ENCODE results near the gene CASP6.

The CASP6 gene

DNA sequence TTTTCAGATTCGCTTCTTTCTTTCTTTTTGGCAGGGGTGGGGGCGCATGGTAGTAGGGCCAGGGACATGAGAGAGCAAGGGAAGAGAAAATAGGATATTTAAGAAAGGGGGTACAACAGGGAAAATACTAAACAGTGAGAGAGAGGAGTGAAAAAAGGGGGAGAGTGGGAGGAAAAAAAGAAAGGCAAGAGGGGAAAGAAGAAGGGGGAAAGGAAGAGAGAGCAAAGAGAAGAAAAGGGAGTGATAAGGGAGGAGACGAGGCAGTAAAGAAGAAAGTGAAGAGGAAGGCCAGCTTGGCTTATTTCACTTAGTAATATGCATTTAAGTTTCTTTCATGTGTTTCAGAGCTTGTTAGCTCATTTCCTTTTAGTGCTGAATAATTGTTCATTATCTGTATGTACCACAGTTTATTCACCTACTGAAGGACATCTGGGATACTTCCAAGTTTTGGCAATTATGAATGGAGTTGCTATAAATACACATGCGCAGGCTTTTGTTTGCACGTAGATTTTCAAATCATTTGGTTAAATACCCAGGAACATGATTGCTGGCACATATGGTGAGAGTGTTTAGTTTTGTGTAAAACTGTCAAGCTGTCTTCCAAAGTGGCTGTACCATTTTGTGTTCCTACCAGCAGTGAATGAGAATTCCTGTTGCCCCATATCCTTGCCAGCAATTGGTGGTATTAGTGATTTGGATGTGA, 37.3 kb downstream of the CASP6 start:
- no peak for DNase-seq

- no peak for DNase-seq
These were observed 40.5 kb downstream of the CASP6 start for GRCh38 chr4:109662771-109663170.

GRCh38 chr4:109662116-109662515, 41.1 kb downstream of the CASP6 start:
- DNase-seq: no peak

GRCh38 chr4:109658871-109659410, 44.3 kb downstream of the CASP6 start:
- DNase-seq: no peak

DNA sequence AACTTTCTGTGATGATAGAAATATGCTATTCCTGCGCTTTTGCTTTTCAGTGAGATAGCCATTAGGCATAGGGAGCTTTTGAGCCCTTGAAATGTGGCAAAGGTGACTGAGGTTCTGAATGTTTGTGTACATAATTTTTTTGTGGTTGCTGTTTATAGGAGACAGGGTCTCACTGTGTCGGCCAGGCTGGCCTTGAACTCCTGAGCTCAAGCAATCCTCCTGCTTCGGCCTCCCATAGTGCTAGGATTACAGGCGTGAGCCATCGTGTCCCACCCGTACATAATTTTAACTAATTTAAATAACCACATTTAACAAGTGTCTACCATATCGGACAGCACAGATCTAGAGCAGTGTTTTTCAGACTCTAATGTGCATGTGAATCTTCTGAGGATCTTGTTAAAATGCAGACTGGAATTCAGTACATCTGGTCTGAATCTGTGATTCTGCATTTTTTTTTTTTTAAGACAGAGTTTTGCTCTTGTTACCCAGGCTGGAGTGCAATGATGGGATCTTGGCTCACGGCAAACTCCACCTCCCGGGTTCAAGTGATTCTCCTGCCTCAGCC, 45.3 kb downstream of the CASP6 start:
- no peak for DNase-seq

DNA sequence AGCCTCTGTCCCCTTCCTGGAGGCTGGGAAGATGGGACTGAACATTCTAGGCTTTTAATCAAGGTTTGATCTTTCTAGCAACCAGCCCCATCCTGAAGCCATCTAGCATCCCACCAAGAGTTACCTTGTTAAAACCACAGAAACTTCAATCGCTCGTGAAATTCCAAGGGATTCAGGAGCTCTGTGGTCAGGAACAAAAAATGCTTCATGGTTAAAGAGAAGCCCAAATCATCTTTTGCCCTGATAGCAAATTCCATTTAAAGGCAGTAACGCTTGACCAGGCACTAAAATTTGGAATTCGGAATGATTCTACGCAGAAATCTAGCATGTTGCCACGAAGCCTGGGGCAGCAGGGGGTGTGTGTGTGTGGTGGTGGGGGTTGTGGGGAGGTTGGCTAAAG, 47.8 kb downstream of the CASP6 start:
- no peak for DNase-seq

- DNase-seq: no peak
These were observed 53.4 kb downstream of the CASP6 start for GRCh38 chr4:109649872-109650271.

DNA sequence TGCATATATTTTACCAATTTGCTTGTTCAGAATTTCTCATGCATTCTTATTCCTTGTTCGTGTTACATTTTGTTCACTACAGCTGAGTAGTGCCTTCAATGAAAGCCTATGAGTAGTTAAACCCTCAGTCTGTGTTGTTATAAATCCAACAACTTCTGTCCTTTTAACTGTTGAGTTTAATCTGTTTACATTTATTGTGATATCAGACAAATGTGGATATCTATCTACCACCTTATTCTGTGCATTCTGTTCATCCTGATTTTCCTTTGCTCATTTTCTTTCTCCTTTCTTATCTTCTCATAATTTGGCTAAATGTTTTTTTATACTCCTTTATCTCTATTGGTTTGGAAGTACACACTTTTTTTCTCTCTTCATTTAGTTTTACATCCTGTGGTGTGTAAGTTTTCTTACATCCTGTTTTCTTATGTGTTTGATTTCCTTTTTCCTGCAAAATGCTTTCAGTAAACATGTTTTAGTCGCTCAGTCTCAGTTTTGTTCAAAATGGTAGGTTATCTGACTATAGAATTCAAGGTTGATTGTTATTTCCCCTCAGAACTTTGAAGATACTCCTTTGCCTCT, 54.2 kb downstream of the CASP6 start:
- no peak for DNase-seq

DNA sequence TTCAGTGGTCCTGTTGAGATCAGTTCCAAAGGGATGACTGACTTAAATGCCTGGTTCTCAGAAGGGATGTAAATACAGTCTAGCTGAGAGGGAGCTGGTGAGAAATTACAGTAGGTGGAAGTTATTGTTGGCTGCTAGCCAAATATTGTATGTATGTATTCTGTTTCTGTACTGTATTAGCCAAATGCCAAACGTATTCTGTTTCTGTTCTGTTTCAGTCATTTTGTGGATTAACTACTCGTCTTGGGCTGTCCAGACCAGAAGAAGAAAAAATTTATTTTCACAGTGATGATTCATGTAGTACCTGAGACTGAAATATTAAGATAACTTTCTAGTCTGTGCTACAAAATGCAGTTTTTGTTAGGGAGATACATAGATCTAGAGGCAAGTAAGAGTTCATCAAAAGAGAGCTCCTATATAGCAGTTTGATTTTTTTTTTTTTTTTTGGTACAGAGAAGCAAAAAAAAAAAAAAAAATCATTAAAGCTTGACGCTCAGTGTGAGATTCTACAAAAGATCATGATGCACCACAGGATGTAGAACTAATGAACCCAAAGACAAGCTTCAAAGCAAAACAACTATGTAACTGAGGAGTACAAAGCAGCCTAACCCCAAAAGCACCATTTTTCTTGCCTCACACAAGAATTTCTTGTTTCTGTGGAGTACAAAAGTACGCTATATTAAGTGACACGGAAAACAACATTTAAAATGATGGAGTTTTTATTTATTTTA, 54.8 kb downstream of the CASP6 start:
- DNase-seq: no peak

- DNase-seq: no peak
These were observed 57.2 kb downstream of the CASP6 start for GRCh38 chr4:109645874-109646710.

- DNase-seq: no peak
These were observed 62.6 kb downstream of the CASP6 start for GRCh38 chr4:109640644-109641043.

Measured in stimulated activated CD8-positive, alpha-beta memory T cell treated with anti-CD3 and anti-CD28 coated beads, Interleukin-4, amount 100 ng/mL, for 48 hours (primary cell).